HepG2 (cell line): Measurements from ENCODE around the gene MN1. TPM values are rescaled to one million over a fixed set of nuclear protein-coding genes. Genes with fewer than 3 reads are reported as not detected.

Source experiments
- ATAC-seq: fragments of 200-7000 bp; cut with Tn5 transposase; 3 replicates; pipeline ENCODE4 v1.9.1; 2020; ENCODE audit warnings: mild to moderate bottlenecking, moderate library complexity
- BruUV-seq: library from RNA; stranded (reverse); fragments of 400-500 nt; replicated peaks from 2 replicates; lab custom pipeline; 2021; lab: Mats Ljungman, UMichigan
- CTCF ChIA-PET: fragments of 300-600 bp; formaldehyde crosslinking; extraction: SDS; loops from one replicate; lab custom pipeline; 2021; ENCODE audit warnings: low total read pairs, inconsistent platforms, low intra/inter-chr PET ratio; lab: Yijun Ruan, JAX
- POLR2A ChIA-PET: fragments of 350-600 bp; sonication (Branson Sonifier 250); formaldehyde crosslinking; loops from one replicate; lab custom pipeline; 2020; ENCODE audit warnings: antibody characterized with exemption, inconsistent platforms; lab: Yijun Ruan, JAX
- DNase-seq: peaks from one replicate; pipeline ENCODE4 v3.0.0-alpha.2; 2015; ENCODE audit warnings: low spot score
- FAIRE-seq: peaks from 3 replicates; lab custom pipeline; 2011; peaks lifted over from hg19 to GRCh38; lab: Jason Lieb, UNC
- H2AFZ ChIP-seq: one replicate; pipeline ENCODE4 v1.6.1; 2011; ENCODE audit warnings: low read length, inconsistent platforms
- H3K27ac ChIP-seq: fragments of 300-600 bp; 3 replicates; pipeline ENCODE4 v1.8.0; 2011; ENCODE audit warnings: mixed run types, mild to moderate bottlenecking, mixed read lengths, low read length, inconsistent platforms; ENCODE audit not compliant: insufficient read depth; ENCODE audit errors: extremely low read length
- H3K27me3 ChIP-seq, 2 experiments: fragments of 200-600 bp in 1 of 2; 2 replicates in 1 of 2; 3 replicates in 1 of 2; pipeline versions ENCODE4 v1.6.0 to v1.8.0; 2011; ENCODE audit warnings: low read length in 2 of 2, mild to moderate bottlenecking in 2 of 2, moderate library complexity in 2 of 2, inconsistent platforms in 1 of 2; ENCODE audit not compliant: insufficient read depth in 2 of 2, control insufficient read depth in 1 of 2
- H3K36me3 ChIP-seq, 2 experiments: fragments of 200-600 bp in 1 of 2; replicated peaks in 1 of 2; 2 replicates in 1 of 2; 3 replicates in 1 of 2; pipeline versions ENCODE4 v1.5.1 to v1.8.0; 2011; ENCODE audit warnings: low read length in 2 of 2, inconsistent platforms in 1 of 2; ENCODE audit not compliant: insufficient read depth in 2 of 2, control insufficient read depth in 1 of 2
- H3K4me1 ChIP-seq: 2 replicates; pipeline ENCODE4 v1.5.1; 2012; ENCODE audit warnings: low read length, inconsistent platforms; ENCODE audit not compliant: insufficient read depth
- H3K4me2 ChIP-seq: 2 replicates; pipeline ENCODE4 v1.6.0; 2011; ENCODE audit warnings: low read depth, low read length, inconsistent platforms
- H3K4me3 ChIP-seq, 3 experiments: fragments of 200-600 bp in 1 of 3; sonication (generic), shearing (Covaris generic) in 1 of 3; replicated peaks in 1 of 3; 2 replicates each; pipeline ENCODE4 v1.5.1; 2011 to 2016; ENCODE audit warnings: low read length in 3 of 3, inconsistent platforms in 2 of 3, low read depth in 2 of 3, mild to moderate bottlenecking in 2 of 3, control low read depth in 1 of 3, mixed read lengths in 1 of 3; ENCODE audit not compliant: insufficient read depth in 1 of 3
- H3K79me2 ChIP-seq: one replicate; pipeline ENCODE4 v1.6.1; 2011; ENCODE audit warnings: low read length, inconsistent platforms; ENCODE audit not compliant: insufficient read depth
- H3K9ac ChIP-seq: 2 replicates; pipeline ENCODE4 v1.6.0; 2011; ENCODE audit warnings: mild to moderate bottlenecking, low read depth, low read length, inconsistent platforms; ENCODE audit not compliant: insufficient read depth
- H3K9me3 ChIP-seq: 2 replicates; pipeline ENCODE4 v1.5.1; 2012; ENCODE audit warnings: mild to moderate bottlenecking, low read length
- H4K20me1 ChIP-seq: 2 replicates; pipeline ENCODE4 v1.6.0; 2011; ENCODE audit warnings: inconsistent platforms, mild to moderate bottlenecking, low read length, moderate library complexity; ENCODE audit not compliant: insufficient read depth
- ZBTB40 ChIP-seq, 2 experiments: fragments of 450-650 bp in 1 of 2; sonication (generic) in 1 of 2; formaldehyde crosslinking in 1 of 2; IDR thresholded peaks; 2 replicates each; pipeline versions ENCODE4 v1.6.1 to v1.8.0; 2016 to 2022; ENCODE audit warnings: antibody characterized with exemption in 1 of 2, mild to moderate bottlenecking in 1 of 2, missing genetic modification reagents in 1 of 2
- ZNF329 ChIP-seq: sonication (generic); formaldehyde crosslinking; IDR thresholded peaks from 2 replicates; pipeline ENCODE4 v1.9.0; 2021; ENCODE audit warnings: low read depth, mild to moderate bottlenecking, missing genetic modification reagents
- ZNF720 ChIP-seq: sonication (generic); formaldehyde crosslinking; IDR thresholded peaks from 2 replicates; pipeline ENCODE4 v1.4.0; 2020; ENCODE audit warnings: missing genetic modification reagents
- WGBS: methylation state at CpG from one replicate; pipeline ENCODE4 v1.1.6; 2017; ENCODE audit warnings: low lambda C conversion rate; 5-methylcytosine and 5-hydroxymethylcytosine counted together
- in situ Hi-C: cut with HindIII; loops from 2 replicates; pipeline ENCODE4 v1.10.0; 2017; ENCODE audit warnings: low pct_unique_long_range_greater_than_20kb; ENCODE audit not compliant: extremely low pct_ligation_motif_present
- intact Hi-C: fragments of 100-400 bp; cut with micrococcal nuclease; formaldehyde crosslinking; loops from one replicate; pipeline ENCODE4 v1.10.0; 2022; ENCODE audit not compliant: unreplicated experiment
- polyA plus RNA-seq, 8 experiments: library from polyadenylated mRNA; depleted of rRNA in 3 of 8; stranded (reverse) in 7 of 8; unstranded in 1 of 8; fragments of >200 nt; fragmentation: Illumina TruSeq in 4 of 8; extraction: Trizol in 4 of 8; gene quantifications; 2 replicates each; pipeline versions ENCODE4 v1.2.1 to v1.2.3, GENCODE V29; 2011 to 2016; ENCODE audit warnings: low read depth in 4 of 8, missing spikeins in 1 of 8, mixed read lengths in 1 of 8; ENCODE audit not compliant: insufficient read depth in 1 of 8
- total RNA-seq, 5 experiments: library from RNA; depleted of rRNA; stranded (reverse); fragments of >200 nt; fragmentation: Illumina TruSeq; extraction: Trizol; gene quantifications; 2 replicates each; pipeline ENCODE4 v1.2.3, GENCODE V29; 2016; ENCODE audit warnings: low read depth in 1 of 5

MN1 gene
- total and polyA plus RNA-seq, 2 of the 13 experiments (the other 11 are each of a cell fraction or from before 2014, with no cell fraction given), result 0.01 TPM; not detected in 1

GRCh38 chr22:27850000-27850521 lies 48.5 kb upstream of the MN1 start (continued):
- TF ChIP-seq ZNF329 (CRISPR knock-in tag), result no peak

GRCh38 chr22:27848005-27848404 lies 46.4 kb upstream of the MN1 start:
- Histone ChIP-seq H3K9ac (no peak overlapping the region), H4K20me1 (no peaks in the 10 kb centered on the region), H3K79me2 (no peaks in the 10 kb centered on the region), H2AFZ (no peak overlapping the region), H3K9me3 (no peaks in the 10 kb centered on the region), H3K36me3 (peaks cover 4 to 31% of the 10 kb centered on the region in 2 experiments; a peak in 4 of 5 replicates), H3K27me3 (no peaks in the 10 kb centered on the region), H3K4me3 (no peak overlapping the region), H3K27ac (no peak overlapping the region), H3K4me1 (peaks cover 30% of the 10 kb centered on the region), H3K4me2 (no peak overlapping the region)
- WGBS, result no CpG with 5 or more reads among the region's 1 CpG
- POLR2A ChIA-PET, result no interaction called here
- CTCF ChIA-PET, result no interaction called here
- DNase-seq (no peak), FAIRE-seq (no peak), ATAC-seq (no peak)
- BruUV-seq, result no TSS peak
- TF ChIP-seq ZNF720 (CRISPR knock-in tag) (no peak), ZBTB40 (IDR thresholded peaks at IDR 0.05) (no peak), ZBTB40 (CRISPR knock-in tag; IDR thresholded peaks at IDR 0.05) (0 out of 2 replicates have a peak, but pooled peaks have one; percentile 65)
- in situ Hi-C loops (loop anchor here (10.0 kb wide), 1 partner anchor 57 kb away; no protein-coding TSS in a partner anchor), intact Hi-C loops (no loop called here)
